Prostate gland (tissue), 2 donors: ENCODE data around the gene MYLK4.

ENCODE experiments used
- CTCF ChIP-seq, 4 experiments: fragments of 200-600 bp in 2 of 4; fragments of 450-650 bp in 2 of 4; sonication (generic) in 2 of 4; IDR thresholded peaks; 1 replicate in 3 of 4; 2 replicates in 1 of 4; pipeline ENCODE4 v1.5.1; 2016 to 2019; ENCODE audit warnings: antibody characterized with exemption in 4 of 4, mild to moderate bottlenecking in 2 of 4, moderate library complexity in 2 of 4
- POLR2A ChIP-seq: fragments of 450-650 bp; IDR thresholded peaks from one replicate; pipeline ENCODE4 v1.6.1; 2016; ENCODE audit warnings: antibody characterized with exemption, mild to moderate bottlenecking
- POLR2AphosphoS5 ChIP-seq: sonication (generic); formaldehyde crosslinking; IDR thresholded peaks from one replicate; pipeline ENCODE4 v1.6.1; 2017; ENCODE audit warnings: antibody characterized with exemption

DNA sequence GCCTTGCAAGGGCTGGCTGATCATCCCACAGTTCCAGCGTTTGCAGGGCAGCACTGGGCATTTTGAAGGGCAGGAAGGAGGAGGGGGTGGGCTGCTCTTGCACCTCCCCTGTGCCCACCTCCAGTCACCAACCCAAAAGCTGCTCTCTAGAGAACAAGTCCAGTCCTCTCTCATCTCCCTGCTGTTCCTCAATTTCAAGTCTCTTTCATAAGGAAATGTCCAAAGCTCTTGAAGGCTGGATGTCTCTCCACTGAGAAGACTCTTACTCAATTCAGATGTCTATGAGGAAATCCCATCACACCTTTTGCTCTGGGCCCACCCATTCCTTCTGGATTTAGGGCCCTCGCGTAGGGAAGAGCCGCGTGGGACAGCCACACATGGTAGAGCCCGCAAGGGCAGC is 46.1 kb upstream of the MYLK4 start:
- TF ChIP-seq CTCF (IDR thresholded peaks at IDR 0.05) (no peak), POLR2A (no peak), POLR2AphosphoS5 (no peak)
